GM12801 (cell line): ENCODE results near the gene NOTCH2.

ENCODE experiments used
- CTCF ChIP-seq: IDR thresholded peaks from one replicate; pipeline ENCODE4 v1.5.1; 2011; ENCODE audit warnings: control low read depth; ENCODE audit not compliant: insufficient read length; ENCODE audit errors: extremely low read depth

The NOTCH2 gene

GRCh38 chr1:119946724-119947123, 122.7 kb downstream of the NOTCH2 start:
- no peak for TF ChIP-seq CTCF

- TF ChIP-seq CTCF = no peak
Measured at GRCh38 chr1:119943216-119943615, 126.2 kb downstream of the NOTCH2 start.

GRCh38 chr1:119941392-119941791, 128.1 kb downstream of the NOTCH2 start:
- TF ChIP-seq CTCF = no peak

- TF ChIP-seq CTCF = no peak
Measured at GRCh38 chr1:119940697-119941096, 128.8 kb downstream of the NOTCH2 start.

- TF ChIP-seq CTCF = no peak
Measured at GRCh38 chr1:119937198-119937597, 132.3 kb downstream of the NOTCH2 start.

- TF ChIP-seq CTCF = no peak
Measured at GRCh38 chr1:119935915-119936314, 133.5 kb downstream of the NOTCH2 start.

GRCh38 chr1:119935373-119935772, 134.1 kb downstream of the NOTCH2 start:
- no peak for TF ChIP-seq CTCF

GRCh38 chr1:119933397-119933796, 136.1 kb downstream of the NOTCH2 start:
- no peak for TF ChIP-seq CTCF
